ENCODE data around the gene TMEM209.
"Not testable (repeated sequence)": the region's sequence is repeated elsewhere in the genome, so short reads cannot be mapped to it uniquely, and the experiment has no call there.

Gene TMEM209

GRCh38 chr7:130205084-130205947, at the start of gene TMEM209:
TSS of gene TMEM209 (minus strand) at chr7:130205406. CDS start at chr7:130205375, 31 bp downstream.
- DNase-seq (ENCODE audit: low read depth in 2 of 2) = peak; percentile 94 to 95

DNA sequence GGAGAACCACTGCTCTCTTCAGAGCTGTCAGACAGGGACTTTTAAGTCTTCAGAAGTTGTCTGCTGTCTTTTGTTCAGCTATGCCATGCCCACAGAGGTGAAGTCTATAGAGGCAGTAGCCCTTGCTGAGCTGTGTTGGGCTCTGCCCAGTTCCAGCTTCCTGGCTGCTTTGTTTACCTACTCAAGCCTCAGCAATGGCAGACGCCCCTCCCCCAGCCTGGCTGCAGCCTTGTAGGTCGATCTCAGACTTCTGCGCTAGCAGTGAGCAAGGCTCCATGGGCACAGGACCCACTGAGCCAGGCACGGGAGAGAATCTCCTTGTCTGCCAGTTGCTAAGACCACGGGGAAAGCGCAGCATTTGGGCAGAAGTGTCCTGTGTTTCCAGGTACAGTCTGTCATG, 49.3 kb upstream of the TMEM209 start:
- no peak for DNase-seq (ENCODE audit: low read depth in 2 of 2)

DNA sequence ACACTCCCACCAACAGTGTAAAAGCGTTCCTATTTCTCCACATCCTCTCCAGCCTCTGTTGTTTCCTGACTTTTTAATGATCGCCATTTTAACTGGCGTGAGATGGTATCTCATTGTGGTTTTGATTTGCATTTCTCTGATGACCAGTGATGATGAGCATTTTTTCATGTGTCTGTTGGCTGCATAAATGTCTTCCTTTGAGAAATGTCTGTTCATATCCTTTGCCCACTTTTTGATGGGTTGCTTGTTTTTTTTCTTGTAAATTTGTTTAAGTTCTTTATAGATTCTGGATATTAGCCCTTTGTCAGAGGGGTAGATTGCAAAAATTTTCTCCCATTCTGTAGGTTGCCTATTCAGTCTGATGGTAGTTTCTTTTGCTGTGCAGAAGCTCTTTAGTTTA, 44.4 kb upstream of the TMEM209 start:
- not testable (repeated sequence) for DNase-seq (ENCODE audit: low read depth in 2 of 2)

DNA sequence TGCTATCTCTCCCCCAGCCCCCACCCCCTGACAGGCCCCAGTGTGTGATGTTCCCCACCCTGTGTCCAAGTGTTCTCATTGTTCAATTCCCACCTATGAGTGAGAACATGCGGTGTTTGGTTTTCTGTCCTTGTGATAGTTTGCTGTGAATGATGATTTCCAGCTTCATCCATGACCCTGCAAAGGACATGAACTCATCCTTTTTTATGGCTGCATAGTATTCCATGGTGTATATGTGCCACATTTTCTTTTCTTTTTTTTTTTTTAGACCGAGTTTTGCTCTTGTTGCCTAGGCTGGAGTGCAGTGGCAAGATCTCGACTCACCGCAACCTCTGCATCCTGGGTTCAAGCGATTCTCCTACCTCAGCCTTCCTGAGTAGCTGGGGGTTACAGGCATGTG, 43.6 kb upstream of the TMEM209 start:
- not testable (repeated sequence) for DNase-seq (ENCODE audit: low read depth in 2 of 2)

DNA sequence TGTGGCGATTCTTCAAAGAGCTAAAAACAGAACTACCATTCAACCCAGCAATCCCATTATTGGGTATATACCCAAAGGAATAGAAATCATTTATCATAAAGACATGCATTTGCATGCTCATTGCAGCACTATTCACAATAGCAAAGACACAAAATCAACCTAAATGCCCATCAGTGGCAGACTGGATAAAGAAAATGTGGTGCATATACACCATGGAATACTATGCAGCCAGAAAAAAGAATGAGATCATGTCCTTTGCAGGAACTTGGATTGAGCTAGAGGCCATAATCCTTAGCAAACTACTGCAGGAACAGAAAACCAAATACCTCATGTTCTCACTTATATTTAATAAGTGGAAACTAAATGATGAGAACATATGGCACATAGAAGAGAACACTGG, 41.3 kb upstream of the TMEM209 start:
- DNase-seq (ENCODE audit: low read depth in 2 of 2) = not testable (repeated sequence)

- peak; percentile 4 to 5 for DNase-seq (ENCODE audit: low read depth in 2 of 2)
Measured at GRCh38 chr7:130243486-130243885, 38.3 kb upstream of the TMEM209 start.

GRCh38 chr7:130242198-130243014, 37.2 kb upstream of the TMEM209 start:
- DNase-seq (ENCODE audit: low read depth in 2 of 2) = peak; percentile 10 to 21

GRCh38 chr7:130240240-130240639, 35.0 kb upstream of the TMEM209 start:
- DNase-seq (ENCODE audit: low read depth in 2 of 2) = no peak

- not testable (repeated sequence) for DNase-seq (ENCODE audit: low read depth in 2 of 2)
Measured at GRCh38 chr7:130236361-130236760, 31.2 kb upstream of the TMEM209 start.

GRCh38 chr7:130234078-130234477, 28.9 kb upstream of the TMEM209 start:
- DNase-seq (ENCODE audit: low read depth in 2 of 2) = no peak

DNA sequence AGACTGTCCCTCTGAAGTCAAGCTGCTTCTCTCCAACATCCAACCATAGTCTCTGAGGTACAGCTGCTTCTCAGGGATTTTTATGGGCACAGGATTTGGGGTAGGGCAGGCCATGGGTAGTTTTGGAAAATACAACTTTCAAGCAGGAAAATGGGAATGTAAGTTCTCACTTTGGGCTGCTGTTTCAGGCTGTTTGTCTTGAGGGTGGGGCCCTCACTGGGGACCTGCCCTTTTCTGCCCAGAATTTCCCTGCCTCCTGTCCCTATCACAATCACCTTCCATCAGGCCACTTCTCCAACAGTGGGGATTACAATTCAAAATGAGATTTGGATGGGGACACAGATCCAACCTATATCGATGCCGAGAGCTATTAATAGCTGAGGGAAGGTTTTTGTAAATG, 27.0 kb upstream of the TMEM209 start:
- DNase-seq (ENCODE audit: low read depth in 2 of 2) = no peak

DNA sequence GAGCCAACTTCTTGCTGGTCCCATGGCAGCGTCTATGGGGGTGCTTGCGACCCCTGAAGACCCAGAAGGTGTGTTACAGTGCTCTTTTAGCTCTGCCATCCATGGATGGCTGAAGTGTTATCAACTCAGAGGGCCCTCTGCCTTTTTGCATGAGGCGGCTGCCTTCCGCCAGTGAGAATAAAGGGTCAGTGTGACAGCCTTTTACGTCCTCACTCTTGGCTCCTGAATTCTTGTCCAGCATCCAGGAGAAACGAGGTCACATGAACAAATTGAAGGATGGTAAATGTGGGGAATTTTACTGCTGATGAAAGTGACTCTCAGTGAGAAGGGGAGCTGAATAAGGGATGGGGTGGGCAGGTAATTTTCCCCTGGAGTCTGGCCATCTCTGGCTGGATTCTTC, 26.6 kb upstream of the TMEM209 start:
- no peak for DNase-seq (ENCODE audit: low read depth in 2 of 2)

GRCh38 chr7:130229981-130230380, 24.8 kb upstream of the TMEM209 start:
- DNase-seq (ENCODE audit: low read depth in 2 of 2) = not testable (repeated sequence)

DNA sequence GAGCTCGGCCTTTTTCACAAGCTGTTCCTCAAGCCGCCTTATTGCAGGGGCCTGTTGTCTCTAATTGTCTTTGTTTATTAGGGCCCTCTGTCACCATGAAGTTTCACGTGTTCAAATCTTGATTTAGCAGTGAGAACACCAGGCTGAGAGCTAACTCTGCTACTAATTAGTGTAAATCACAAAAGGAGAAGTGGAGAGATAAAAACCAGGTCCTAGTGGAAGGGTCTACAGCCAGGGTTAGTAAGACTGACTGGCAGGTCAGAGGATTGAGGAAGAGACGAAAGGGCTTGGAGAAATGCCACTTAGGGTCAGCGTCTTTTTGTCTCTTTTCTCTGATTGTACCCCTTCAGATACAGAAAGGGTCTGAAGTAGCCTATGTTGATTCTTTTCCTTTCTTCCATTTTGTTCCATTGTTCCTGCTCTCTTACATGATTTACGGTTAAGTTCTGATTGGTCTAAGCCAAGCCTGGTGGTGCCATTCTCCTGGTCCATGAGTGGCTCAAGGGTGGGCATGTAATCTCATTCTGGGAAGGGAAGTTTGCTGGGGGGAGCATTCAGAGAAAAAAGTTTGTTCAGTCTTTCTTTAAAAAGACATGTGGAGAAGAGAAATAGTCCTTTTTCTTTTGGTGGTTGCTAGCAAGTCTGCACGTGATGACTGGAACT, 23.8 kb upstream of the TMEM209 start:
- no peak for DNase-seq (ENCODE audit: low read depth in 2 of 2)

GRCh38 chr7:130227883-130228575, 22.8 kb upstream of the TMEM209 start:
- DNase-seq (ENCODE audit: low read depth in 2 of 2) = no peak

GRCh38 chr7:130226333-130226732, 21.1 kb upstream of the TMEM209 start:
- DNase-seq (ENCODE audit: low read depth in 2 of 2) = no peak

DNA sequence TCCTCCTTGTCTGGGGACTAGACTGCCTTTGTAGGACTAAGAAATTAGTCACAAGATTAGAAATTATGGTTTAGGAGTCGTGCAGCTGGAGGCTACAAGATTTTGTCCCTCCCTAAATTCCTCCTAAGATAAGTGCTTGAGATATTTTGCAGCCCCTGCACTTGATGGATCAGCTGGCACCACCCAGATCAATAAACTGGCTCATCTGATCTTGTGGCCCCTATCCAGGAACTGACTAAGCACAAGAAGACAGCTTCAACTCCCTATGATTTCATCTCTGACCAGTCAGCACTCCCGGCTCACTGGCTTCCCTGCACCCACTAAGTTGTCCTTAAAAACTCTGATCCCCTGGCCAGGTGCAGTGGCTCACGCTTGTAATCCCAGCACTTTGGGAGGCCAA, 19.7 kb upstream of the TMEM209 start:
- not testable (repeated sequence) for DNase-seq (ENCODE audit: low read depth in 2 of 2)

DNA sequence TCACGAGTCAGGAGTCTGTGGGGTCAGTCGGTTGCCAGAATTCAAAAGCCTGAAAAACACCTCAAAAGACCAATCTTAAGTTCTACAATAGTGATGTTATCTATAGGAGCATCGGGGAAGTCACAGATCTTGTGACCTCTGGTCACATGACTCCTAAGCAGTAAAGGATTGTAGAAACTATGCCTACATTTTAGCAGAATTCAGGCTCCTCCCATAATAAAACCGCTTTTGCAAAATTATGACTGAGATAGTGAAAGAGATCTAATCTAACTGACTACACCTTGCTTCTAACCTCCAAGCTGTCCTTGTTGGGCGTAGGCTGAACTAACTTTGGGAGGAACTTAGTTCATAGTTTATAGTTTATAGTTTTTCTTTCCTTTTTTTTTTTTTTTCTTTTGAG, 19.0 kb upstream of the TMEM209 start:
- DNase-seq (ENCODE audit: low read depth in 2 of 2) = no peak

DNA sequence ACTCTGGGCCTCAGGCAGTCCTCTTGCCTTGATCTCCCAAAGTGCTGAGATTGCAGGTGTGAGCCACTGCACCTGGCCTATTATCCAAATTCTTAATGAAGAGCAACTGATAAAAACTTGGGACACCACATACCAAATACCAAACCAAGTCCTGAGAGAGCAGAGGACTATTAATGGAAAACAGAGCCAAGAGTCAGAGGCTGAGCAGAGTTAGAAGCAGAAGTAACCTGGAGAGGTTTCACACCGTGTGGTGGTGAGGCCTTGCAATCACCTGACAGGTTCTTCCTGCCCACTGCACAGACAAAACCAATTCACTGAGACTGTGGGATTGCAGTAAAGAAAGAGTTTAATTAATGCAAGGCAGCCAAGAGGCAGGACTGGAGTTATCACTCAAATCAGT, 18.4 kb upstream of the TMEM209 start:
- DNase-seq (ENCODE audit: low read depth in 2 of 2) = no peak

DNA sequence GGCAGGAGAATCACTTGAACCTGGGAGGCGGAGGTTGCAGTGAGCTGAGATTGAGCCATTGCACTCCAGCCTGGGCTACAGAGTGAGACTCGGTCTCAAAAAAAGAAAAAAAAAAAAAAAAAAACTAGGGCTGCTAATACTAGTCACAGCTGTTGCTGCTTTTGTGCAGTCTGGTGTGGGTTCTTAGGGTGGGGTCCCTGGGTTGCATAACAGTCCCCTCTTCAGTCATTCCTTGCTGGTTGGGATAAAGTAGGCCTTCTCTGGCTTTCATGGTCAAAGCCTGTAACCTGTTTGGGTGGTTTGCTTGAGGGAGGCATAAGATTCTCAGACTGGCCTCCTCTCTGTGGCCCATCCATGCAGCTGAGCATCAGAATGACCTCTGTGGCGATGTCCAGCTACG, 16.5 kb upstream of the TMEM209 start:
- no peak for DNase-seq (ENCODE audit: low read depth in 2 of 2)

DNA sequence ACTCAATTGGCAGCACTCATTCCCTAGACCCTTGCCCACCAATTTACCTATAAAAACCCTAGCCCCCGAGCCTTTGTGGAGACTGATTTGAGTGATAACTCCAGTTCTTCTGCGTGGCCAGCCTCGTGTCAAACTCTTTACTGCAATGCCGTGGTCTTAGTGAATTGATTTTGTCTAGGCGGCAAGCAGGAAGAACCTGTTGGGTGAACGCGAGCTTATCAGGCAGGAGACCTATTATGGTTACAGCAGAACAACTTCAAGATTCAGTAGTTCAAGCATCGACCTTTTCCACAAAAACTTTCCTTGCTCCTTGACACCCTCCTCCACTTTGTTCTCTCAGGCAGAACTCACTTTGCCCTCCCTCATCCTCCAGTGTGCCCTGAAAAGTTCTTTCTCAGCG, 14.7 kb upstream of the TMEM209 start:
- DNase-seq (ENCODE audit: low read depth in 2 of 2) = no peak

All from fibroblast of skin of left quadriceps (primary cell).